Activated naive CD8-positive, alpha-beta T cell (primary cell): ENCODE results near the gene DISP3.

Experiments used
- H3K27ac Mint-ChIP-seq: one replicate; pipeline ENCODE4 v1.8.0; 2021; ENCODE audit warnings: mixed read lengths
- H3K27me3 Mint-ChIP-seq: one replicate; pipeline ENCODE4 v1.8.0; 2021; ENCODE audit warnings: mixed read lengths
- H3K36me3 Mint-ChIP-seq: one replicate; pipeline ENCODE4 v1.8.0; 2021; ENCODE audit warnings: mixed read lengths
- H3K4me1 Mint-ChIP-seq: one replicate; pipeline ENCODE4 v1.8.0; 2021; ENCODE audit warnings: low read depth, mixed read lengths
- H3K4me3 Mint-ChIP-seq: one replicate; pipeline ENCODE4 v1.8.0; 2021; ENCODE audit warnings: mild to moderate bottlenecking, mixed read lengths
- H3K9me3 Mint-ChIP-seq: one replicate; pipeline ENCODE4 v1.8.0; 2021; ENCODE audit warnings: low read depth, mixed read lengths

The DISP3 gene

GRCh38 chr1:11523261-11523660 lies 44.3 kb downstream of the DISP3 start:
- no peaks in the 10 kb centered on the region for H3K4me1 Mint-ChIP-seq
- no peaks in the 10 kb centered on the region for H3K27me3 Mint-ChIP-seq
- H3K27ac Mint-ChIP-seq: no peak overlapping the region
- no peaks in the 10 kb centered on the region for H3K9me3 Mint-ChIP-seq
- H3K36me3 Mint-ChIP-seq: no peaks in the 10 kb centered on the region
- H3K4me3 Mint-ChIP-seq: no peak overlapping the region

GRCh38 chr1:11523746-11524464 lies 45.0 kb downstream of the DISP3 start:
- H3K27ac Mint-ChIP-seq: no peak overlapping the region
- no peak overlapping the region for H3K4me3 Mint-ChIP-seq
- no peaks in the 10 kb centered on the region for H3K36me3 Mint-ChIP-seq
- no peaks in the 10 kb centered on the region for H3K4me1 Mint-ChIP-seq
- H3K9me3 Mint-ChIP-seq: no peaks in the 10 kb centered on the region
- no peaks in the 10 kb centered on the region for H3K27me3 Mint-ChIP-seq

GRCh38 chr1:11524465-11525150 lies 45.7 kb downstream of the DISP3 start:
- H3K4me3 Mint-ChIP-seq: no peak overlapping the region
- no peak overlapping the region for H3K27ac Mint-ChIP-seq
- no peaks in the 10 kb centered on the region for H3K4me1 Mint-ChIP-seq
- H3K36me3 Mint-ChIP-seq: no peaks in the 10 kb centered on the region
- H3K27me3 Mint-ChIP-seq: no peaks in the 10 kb centered on the region
- no peaks in the 10 kb centered on the region for H3K9me3 Mint-ChIP-seq

DNA sequence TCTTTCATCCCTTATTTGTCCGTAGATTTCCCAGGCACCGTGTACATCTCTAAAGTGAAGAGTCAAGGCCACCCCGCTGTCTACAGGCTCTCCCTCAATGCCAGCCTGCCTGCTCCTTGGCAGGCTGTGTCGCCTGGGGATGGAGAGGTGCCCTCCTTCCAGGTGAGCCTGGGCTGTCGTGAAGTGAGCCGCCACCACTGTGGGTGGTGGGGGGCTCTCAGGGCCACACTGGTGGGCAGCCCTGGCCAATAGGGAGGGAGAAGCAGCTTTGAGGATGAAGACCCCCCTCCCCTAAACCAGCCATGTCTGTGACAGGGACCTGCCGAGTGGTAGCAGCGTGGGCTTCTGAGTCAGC lies 46.2 kb downstream of the DISP3 start:
- Mint-ChIP-seq H3K36me3 (no peaks in the 10 kb centered on the region), H3K4me1 (no peaks in the 10 kb centered on the region), H3K27me3 (no peaks in the 10 kb centered on the region), H3K27ac (no peak overlapping the region), H3K9me3 (no peaks in the 10 kb centered on the region), H3K4me3 (no peak overlapping the region)

GRCh38 chr1:11525516-11525915 lies 46.6 kb downstream of the DISP3 start:
- Mint-ChIP-seq H3K4me3 (no peak overlapping the region), H3K9me3 (no peaks in the 10 kb centered on the region), H3K27me3 (no peaks in the 10 kb centered on the region), H3K4me1 (no peaks in the 10 kb centered on the region), H3K36me3 (no peaks in the 10 kb centered on the region), H3K27ac (no peak overlapping the region)

GRCh38 chr1:11526071-11526895 lies 47.3 kb downstream of the DISP3 start:
- Mint-ChIP-seq H3K27ac (no peak overlapping the region), H3K9me3 (no peaks in the 10 kb centered on the region), H3K4me1 (no peaks in the 10 kb centered on the region), H3K27me3 (no peaks in the 10 kb centered on the region), H3K36me3 (no peaks in the 10 kb centered on the region), H3K4me3 (no peak overlapping the region)

GRCh38 chr1:11527541-11528452 lies 48.8 kb downstream of the DISP3 start:
- Mint-ChIP-seq H3K9me3 (no peaks in the 10 kb centered on the region), H3K4me3 (no peak overlapping the region), H3K36me3 (no peaks in the 10 kb centered on the region), H3K27ac (no peak overlapping the region), H3K4me1 (no peaks in the 10 kb centered on the region), H3K27me3 (no peaks in the 10 kb centered on the region)

GRCh38 chr1:11528611-11529261 lies 49.8 kb downstream of the DISP3 start:
- no peaks in the 10 kb centered on the region for H3K4me1 Mint-ChIP-seq
- no peak overlapping the region for H3K27ac Mint-ChIP-seq
- H3K4me3 Mint-ChIP-seq: no peak overlapping the region
- no peaks in the 10 kb centered on the region for H3K27me3 Mint-ChIP-seq
- H3K36me3 Mint-ChIP-seq: no peaks in the 10 kb centered on the region
- no peaks in the 10 kb centered on the region for H3K9me3 Mint-ChIP-seq

DNA sequence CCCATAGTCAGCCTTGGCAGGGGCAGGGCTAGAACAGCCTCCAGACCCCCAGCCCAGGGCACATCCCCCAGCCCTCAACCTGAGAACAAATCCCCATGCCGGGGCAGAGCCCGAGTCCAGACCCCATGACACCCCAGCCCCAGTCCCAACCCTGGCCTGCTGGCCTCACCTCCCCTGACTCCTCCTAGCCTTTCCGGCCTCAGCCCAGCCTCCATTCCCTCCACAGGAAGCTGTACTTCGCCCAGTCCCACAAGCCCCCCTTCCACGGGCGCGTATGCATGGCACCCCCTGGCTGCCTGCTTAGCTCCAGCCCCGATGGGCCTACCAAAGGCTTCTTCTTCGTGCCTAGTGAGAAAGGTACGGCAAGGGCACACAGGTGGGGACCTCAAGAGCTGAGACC lies 50.4 kb downstream of the DISP3 start:
- Mint-ChIP-seq H3K4me1 (no peaks in the 10 kb centered on the region), H3K27ac (no peak overlapping the region), H3K27me3 (no peaks in the 10 kb centered on the region), H3K4me3 (no peak overlapping the region), H3K9me3 (no peaks in the 10 kb centered on the region), H3K36me3 (no peaks in the 10 kb centered on the region)

GRCh38 chr1:11529763-11530730 lies 51.1 kb downstream of the DISP3 start:
- Mint-ChIP-seq H3K4me3 (no peak overlapping the region), H3K36me3 (no peaks in the 10 kb centered on the region), H3K4me1 (no peaks in the 10 kb centered on the region), H3K27me3 (no peaks in the 10 kb centered on the region), H3K9me3 (no peaks in the 10 kb centered on the region), H3K27ac (no peak overlapping the region)

- Mint-ChIP-seq H3K36me3 (no peaks in the 10 kb centered on the region), H3K27ac (no peak overlapping the region), H3K4me3 (no peak overlapping the region)
Measured at GRCh38 chr1:11530731-11531311, 51.9 kb downstream of the DISP3 start.

DNA sequence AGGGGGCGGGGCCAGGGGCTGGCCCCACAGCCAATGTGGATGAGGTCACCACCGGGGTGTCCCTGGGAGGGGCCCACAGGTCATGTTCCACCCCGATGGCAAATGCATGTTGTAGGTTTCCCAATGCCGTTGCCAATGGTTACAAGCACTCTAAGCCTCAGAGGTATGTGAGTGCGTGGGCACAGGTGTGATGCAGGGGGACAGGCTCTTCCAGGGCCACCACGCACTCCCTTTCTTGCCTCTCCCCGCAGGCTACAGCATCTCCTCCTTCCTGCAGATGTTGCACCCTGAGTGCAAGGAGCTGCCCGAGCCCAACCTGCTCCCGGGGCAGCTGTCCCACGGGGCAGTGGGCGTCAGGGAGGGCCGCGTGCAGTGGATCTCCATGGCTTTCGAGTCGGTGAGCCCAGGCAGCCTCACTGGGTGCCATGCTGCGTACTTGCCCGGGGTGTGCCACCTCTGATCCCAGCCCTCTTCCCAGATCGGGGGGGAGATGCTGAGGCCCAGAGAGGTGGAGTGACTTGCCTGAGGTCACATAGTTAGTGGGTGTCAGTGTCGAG lies 52.4 kb downstream of the DISP3 start:
- no peak overlapping the region for H3K27ac Mint-ChIP-seq
- H3K36me3 Mint-ChIP-seq: no peaks in the 10 kb centered on the region
- no peaks in the 10 kb centered on the region for H3K9me3 Mint-ChIP-seq
- H3K4me1 Mint-ChIP-seq: no peaks in the 10 kb centered on the region
- no peak overlapping the region for H3K4me3 Mint-ChIP-seq
- H3K27me3 Mint-ChIP-seq: no peaks in the 10 kb centered on the region

More at GRCh38 chr1:11530731-11531311, 51.9 kb downstream of the DISP3 start:
- Mint-ChIP-seq H3K27me3 (no peaks in the 10 kb centered on the region), H3K9me3 (no peaks in the 10 kb centered on the region), H3K4me1 (no peaks in the 10 kb centered on the region)

DNA sequence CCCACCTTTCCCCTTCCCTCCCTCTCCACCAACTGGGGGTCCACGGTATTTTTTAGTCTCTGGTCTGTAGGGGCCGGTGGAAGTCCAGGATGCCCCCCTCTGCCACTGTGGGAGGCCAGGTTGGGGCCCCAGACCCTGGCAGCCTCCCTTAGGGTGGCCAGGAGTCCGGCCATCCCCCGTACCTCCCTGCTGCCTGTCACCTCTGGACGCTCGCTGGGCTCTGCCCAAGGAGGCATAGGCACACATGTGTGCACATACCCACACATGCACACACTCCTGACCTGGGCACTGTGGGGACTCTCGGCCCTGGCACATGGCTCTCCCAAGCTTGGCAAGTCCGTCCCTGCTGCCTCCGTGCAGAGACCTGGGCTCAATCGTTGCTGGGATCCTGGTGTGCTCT lies 53.0 kb downstream of the DISP3 start:
- no peaks in the 10 kb centered on the region for H3K27me3 Mint-ChIP-seq
- H3K27ac Mint-ChIP-seq: no peak overlapping the region
- no peaks in the 10 kb centered on the region for H3K36me3 Mint-ChIP-seq
- H3K4me1 Mint-ChIP-seq: no peaks in the 10 kb centered on the region
- H3K9me3 Mint-ChIP-seq: no peaks in the 10 kb centered on the region
- no peak overlapping the region for H3K4me3 Mint-ChIP-seq
